ENCODE data around the gene RAB40B. TPM values are rescaled to one million over a fixed set of nuclear protein-coding genes. Genes with fewer than 3 reads are reported as not detected.

Gene RAB40B
- total RNA-seq, 1 donor from 2014 or later = 22.4 TPM

DNA sequence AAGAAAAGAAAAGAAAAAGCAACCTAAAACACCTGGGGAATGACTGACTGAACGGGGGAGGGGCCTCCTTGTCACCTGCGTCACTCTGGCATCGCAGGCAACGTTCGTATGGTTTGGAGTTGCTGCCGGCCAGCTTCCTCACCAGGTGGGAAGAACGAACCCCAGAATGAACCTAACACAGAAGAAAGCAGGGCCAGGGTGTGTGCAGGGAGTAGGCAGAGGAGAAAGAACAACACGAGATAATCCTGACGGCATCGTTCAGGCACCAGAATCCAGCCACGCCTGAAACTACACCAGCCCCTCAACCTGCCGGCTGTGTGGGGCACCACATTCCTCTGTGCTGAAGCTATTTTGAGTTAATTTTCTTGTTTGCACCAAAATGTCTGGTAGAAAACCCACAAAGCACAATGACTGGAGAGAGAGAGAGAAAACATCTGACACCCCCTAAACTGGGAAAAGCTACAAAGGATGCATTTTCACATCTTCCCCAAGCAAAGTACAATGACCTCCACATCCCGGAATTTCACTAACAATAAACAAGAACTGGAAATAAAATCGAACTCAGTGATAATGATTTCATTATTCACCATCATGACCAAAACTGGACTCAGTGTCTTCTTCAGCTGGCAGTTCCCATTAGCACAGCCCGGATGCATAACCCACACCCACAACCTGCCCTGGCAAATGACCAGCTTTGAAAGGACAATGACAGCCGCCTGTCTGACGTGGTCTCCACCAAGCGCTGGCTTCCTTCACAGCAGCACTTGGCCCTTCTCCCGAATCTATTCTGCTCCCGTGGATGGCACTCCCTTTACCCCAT lies 23.6 kb downstream of the RAB40B start:
- no peak for TF ChIP-seq CTCF (IDR thresholded peaks at IDR 0.05; ENCODE audit: borderline replicate concordance)
- Histone ChIP-seq H3K27ac (replicated peaks) (peak overlapping the region; percentile 55), H3K4me1 (peaks cover 23% of the 10 kb centered on the region), H3K36me3 (no peaks in the 10 kb centered on the region), H3K9me3 (replicated peaks) (no peaks in the 10 kb centered on the region), H3K4me3 (no peak overlapping the region), H3K27me3 (ENCODE audit: low read depth) (no peaks in the 10 kb centered on the region)
- intact Hi-C loops (cut with micrococcal nuclease) = no loop called here
- no peak for DNase-seq

DNA sequence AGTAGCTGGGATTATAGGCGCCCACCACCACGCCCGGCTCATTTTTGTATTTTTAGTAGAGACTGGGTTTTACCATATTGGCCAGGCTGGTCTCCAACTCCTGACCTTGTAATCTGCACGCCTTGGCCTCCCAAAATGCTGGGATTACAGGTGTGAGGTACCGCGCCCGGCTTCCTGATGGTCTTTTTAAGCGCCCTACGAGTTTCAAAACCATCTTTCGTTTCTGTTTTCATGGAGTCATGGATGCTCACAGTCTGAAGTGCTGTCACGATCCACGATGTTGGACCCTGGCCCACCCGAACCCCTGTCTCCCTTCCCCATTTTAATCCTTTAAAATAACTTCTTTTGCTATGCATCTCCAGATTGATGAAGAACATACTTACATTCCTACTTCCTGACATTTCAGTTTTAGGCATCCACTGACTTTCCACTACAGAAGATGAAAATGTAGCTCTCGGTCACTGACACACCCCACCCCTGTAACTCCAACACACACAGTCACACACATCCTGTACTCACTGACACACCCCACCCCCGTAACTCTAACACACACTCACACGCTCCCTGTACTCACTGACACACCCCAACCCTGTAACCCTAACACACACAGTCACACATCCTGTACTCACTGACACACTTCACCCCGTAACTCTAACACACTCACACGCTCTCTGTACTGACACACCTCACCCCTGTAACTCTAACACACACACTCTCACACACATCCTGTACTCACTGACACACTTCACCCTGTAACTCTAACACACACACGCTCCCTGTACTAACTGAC lies 27.6 kb downstream of the RAB40B start:
- no peaks in the 10 kb centered on the region for H3K27me3 ChIP-seq (ENCODE audit: low read depth)
- TF ChIP-seq CTCF (IDR thresholded peaks at IDR 0.05; ENCODE audit: borderline replicate concordance) = no peak
- no peak for DNase-seq
- peaks cover 38% of the 10 kb centered on the region for H3K4me1 ChIP-seq
- H3K4me3 ChIP-seq = no peak overlapping the region
- intact Hi-C loops (cut with micrococcal nuclease) = no loop called here
- no peaks in the 10 kb centered on the region for H3K9me3 ChIP-seq (replicated peaks)
- no peaks in the 10 kb centered on the region for H3K36me3 ChIP-seq
- H3K27ac ChIP-seq (replicated peaks) = peak overlapping the region; percentile 80

GRCh38 chr17:82668631-82669099 lies 29.8 kb downstream of the RAB40B start:
- H3K36me3 ChIP-seq = no peaks in the 10 kb centered on the region
- intact Hi-C loops (cut with micrococcal nuclease) = no loop called here
- peak overlapping the region; percentile 43 for H3K4me3 ChIP-seq
- H3K27ac ChIP-seq (replicated peaks) = peak overlapping the region; percentile 80
- no peaks in the 10 kb centered on the region for H3K27me3 ChIP-seq (ENCODE audit: low read depth)
- H3K9me3 ChIP-seq (replicated peaks) = no peaks in the 10 kb centered on the region
- peak; percentile 59 for DNase-seq
- peak; percentile 70 for TF ChIP-seq CTCF (IDR thresholded peaks at IDR 0.05; ENCODE audit: borderline replicate concordance)
- peaks cover 28% of the 10 kb centered on the region for H3K4me1 ChIP-seq

- Histone ChIP-seq H3K27ac (replicated peaks) (peak overlapping the region; percentile 80), H3K4me1 (peaks cover 28% of the 10 kb centered on the region)
These were observed 30.4 kb downstream of the RAB40B start for GRCh38 chr17:82668024-82668630.

More at GRCh38 chr17:82668024-82668630, 30.4 kb downstream of the RAB40B start:
- DNase-seq = no peak
- Histone ChIP-seq H3K4me3 (no peak overlapping the region), H3K27me3 (ENCODE audit: low read depth) (no peaks in the 10 kb centered on the region), H3K9me3 (replicated peaks) (no peaks in the 10 kb centered on the region), H3K36me3 (no peaks in the 10 kb centered on the region)
- intact Hi-C loops (cut with micrococcal nuclease) = no loop called here
- no peak for TF ChIP-seq CTCF (IDR thresholded peaks at IDR 0.05; ENCODE audit: borderline replicate concordance)
